IPS DF 6.9 (cell line): Measurements from ENCODE around the gene SRP14.
"Not testable (repeated sequence)": the region's sequence is repeated elsewhere in the genome, so short reads cannot be mapped to it uniquely, and the experiment has no call there.

Experiments
- DNase-seq: peaks from one replicate; pipeline ENCODE4 v3.0.0-alpha.2; 2013; ENCODE audit warnings: low read depth, low spot score
- H3K27ac ChIP-seq: one replicate; pipeline ENCODE4 v1.5.1; 2013; ENCODE audit warnings: low read length, control low read depth
- H3K27me3 ChIP-seq: 2 replicates; pipeline ENCODE4 v1.6.1; 2013; ENCODE audit warnings: mild to moderate bottlenecking, low read length; ENCODE audit not compliant: control insufficient read depth, insufficient read depth
- H3K36me3 ChIP-seq: 2 replicates; pipeline ENCODE4 v1.6.1; 2013; ENCODE audit warnings: low read length; ENCODE audit not compliant: control insufficient read depth, insufficient read depth
- H3K4me1 ChIP-seq: 2 replicates; pipeline ENCODE4 v1.6.1; 2013; ENCODE audit warnings: low read length; ENCODE audit not compliant: control insufficient read depth, insufficient read depth
- H3K4me3 ChIP-seq: 2 replicates; pipeline ENCODE4 v1.5.1; 2013; ENCODE audit warnings: mild to moderate bottlenecking, low read length
- H3K9me3 ChIP-seq: 2 replicates; pipeline ENCODE4 v1.6.1; 2013; ENCODE audit warnings: low read length, inconsistent platforms; ENCODE audit not compliant: control insufficient read depth, insufficient read depth
- WGBS: extraction: QIAGEN DNeasy Blood & Tissue Kit; methylation state at CpG from one replicate; pipeline ENCODE4 v1.1.7; 2013; ENCODE audit warnings: mixed read lengths, missing lambda C conversion rate; ENCODE audit not compliant: insufficient read length, insufficient coverage; 5-methylcytosine and 5-hydroxymethylcytosine counted together

SRP14 gene

GRCh38 chr15:40014390-40014789 lies 24.6 kb downstream of the SRP14 start:
- peaks cover 9% of the 10 kb centered on the region for H3K9me3 ChIP-seq
- H3K27me3 ChIP-seq = no peaks in the 10 kb centered on the region
- DNase-seq = no peak
- no CpG with 5 or more reads among the region's 3 CpGs for WGBS
- peaks cover 29% of the 10 kb centered on the region for H3K36me3 ChIP-seq
- no peak overlapping the region for H3K27ac ChIP-seq
- no peak overlapping the region for H3K4me3 ChIP-seq
- H3K4me1 ChIP-seq = no peaks in the 10 kb centered on the region

- not testable (repeated sequence) for H3K27ac ChIP-seq, H3K27me3 ChIP-seq, H3K4me3 ChIP-seq, H3K4me1 ChIP-seq, H3K9me3 ChIP-seq, DNase-seq
- peaks cover 28% of the 10 kb centered on the region for H3K36me3 ChIP-seq
- WGBS = no CpG with 5 or more reads among the region's 6 CpGs
These were observed 25.6 kb downstream of the SRP14 start for GRCh38 chr15:40013372-40013771.

DNA sequence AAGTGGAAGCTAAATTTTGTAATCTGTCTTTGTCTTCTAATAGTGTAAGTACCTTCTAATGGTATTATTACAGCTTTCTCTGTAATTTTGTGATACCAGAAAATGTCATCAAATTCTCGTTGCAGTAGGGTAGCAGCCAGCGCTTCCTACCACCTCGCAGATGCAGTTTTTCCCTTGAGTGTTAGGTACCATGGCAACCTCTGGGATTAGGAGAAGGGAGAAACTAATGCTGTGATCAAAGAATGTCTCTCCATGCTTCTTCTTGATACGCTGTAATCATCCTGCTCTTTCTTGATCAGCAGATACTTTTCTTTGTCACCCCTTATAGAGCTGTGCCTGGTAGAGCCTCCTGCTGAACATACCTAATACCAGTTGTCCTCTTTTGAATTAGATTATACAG lies 27.7 kb downstream of the SRP14 start:
- no peaks in the 10 kb centered on the region for H3K27me3 ChIP-seq
- no peak overlapping the region for H3K4me3 ChIP-seq
- no peak overlapping the region for H3K27ac ChIP-seq
- H3K4me1 ChIP-seq = no peaks in the 10 kb centered on the region
- peaks cover 9% of the 10 kb centered on the region for H3K9me3 ChIP-seq
- H3K36me3 ChIP-seq = peaks cover 36% of the 10 kb centered on the region
- WGBS = no CpG with 5 or more reads among the region's 4 CpGs
- DNase-seq = no peak

GRCh38 chr15:40010686-40011085 lies 28.3 kb downstream of the SRP14 start:
- Histone ChIP-seq H3K27ac (no peak overlapping the region), H3K4me1 (no peaks in the 10 kb centered on the region), H3K36me3 (peaks cover 34% of the 10 kb centered on the region), H3K27me3 (no peaks in the 10 kb centered on the region), H3K4me3 (no peak overlapping the region), H3K9me3 (peaks cover 9% of the 10 kb centered on the region)
- WGBS = no CpG with 5 or more reads among the region's 4 CpGs
- DNase-seq = no peak

- DNase-seq = no peak
- no peaks in the 10 kb centered on the region for H3K27me3 ChIP-seq
- H3K4me1 ChIP-seq = no peaks in the 10 kb centered on the region
- peaks cover 29% of the 10 kb centered on the region; the same call in 1 of the 2 replicates for H3K36me3 ChIP-seq
- H3K27ac ChIP-seq = no peak overlapping the region
- no CpG with 5 or more reads among the region's 3 CpGs for WGBS
- H3K9me3 ChIP-seq = no peaks in the 10 kb centered on the region; the same call in 1 of the 2 replicates
- H3K4me3 ChIP-seq = no peak overlapping the region
These were observed 30.8 kb downstream of the SRP14 start for GRCh38 chr15:40008061-40008765.

GRCh38 chr15:40006646-40007045 lies 32.3 kb downstream of the SRP14 start:
- DNase-seq = no peak
- no peaks in the 10 kb centered on the region for H3K4me1 ChIP-seq
- no CpG with 5 or more reads among the region's 2 CpGs for WGBS

DNA sequence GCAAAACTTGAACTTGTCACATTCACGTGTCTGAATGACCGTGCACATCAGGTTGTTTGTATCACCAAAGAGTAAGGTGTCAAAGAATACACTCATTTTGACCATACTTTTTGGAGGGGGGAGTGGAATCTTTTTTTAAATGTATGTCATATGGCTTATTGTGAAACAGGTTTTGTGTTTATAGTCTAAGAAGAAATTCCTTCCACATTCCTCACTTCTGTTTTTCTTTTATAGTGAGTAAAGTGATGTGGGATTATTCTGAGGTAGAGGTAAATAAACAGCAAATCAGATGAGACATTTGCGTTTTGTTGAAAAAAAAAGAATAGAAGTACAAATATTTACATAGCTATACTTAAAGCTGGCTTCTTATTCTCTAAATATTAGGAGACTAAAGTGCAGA lies 33.0 kb downstream of the SRP14 start:
- Histone ChIP-seq H3K9me3 (no peaks in the 10 kb centered on the region), H3K36me3 (peaks cover 30% of the 10 kb centered on the region; the same call in 1 of the 2 replicates), H3K27me3 (no peaks in the 10 kb centered on the region), H3K4me1 (no peaks in the 10 kb centered on the region), H3K4me3 (no peak overlapping the region), H3K27ac (no peak overlapping the region)
- no peak for DNase-seq
- no CpG with 5 or more reads among the region's 3 CpGs for WGBS

More at GRCh38 chr15:40006646-40007045, 32.3 kb downstream of the SRP14 start:
- H3K36me3 ChIP-seq = peaks cover 29% of the 10 kb centered on the region; the same call in 1 of the 2 replicates
- no peak overlapping the region for H3K4me3 ChIP-seq
- no peaks in the 10 kb centered on the region for H3K27me3 ChIP-seq
- no peaks in the 10 kb centered on the region for H3K9me3 ChIP-seq
- H3K27ac ChIP-seq = no peak overlapping the region

DNA sequence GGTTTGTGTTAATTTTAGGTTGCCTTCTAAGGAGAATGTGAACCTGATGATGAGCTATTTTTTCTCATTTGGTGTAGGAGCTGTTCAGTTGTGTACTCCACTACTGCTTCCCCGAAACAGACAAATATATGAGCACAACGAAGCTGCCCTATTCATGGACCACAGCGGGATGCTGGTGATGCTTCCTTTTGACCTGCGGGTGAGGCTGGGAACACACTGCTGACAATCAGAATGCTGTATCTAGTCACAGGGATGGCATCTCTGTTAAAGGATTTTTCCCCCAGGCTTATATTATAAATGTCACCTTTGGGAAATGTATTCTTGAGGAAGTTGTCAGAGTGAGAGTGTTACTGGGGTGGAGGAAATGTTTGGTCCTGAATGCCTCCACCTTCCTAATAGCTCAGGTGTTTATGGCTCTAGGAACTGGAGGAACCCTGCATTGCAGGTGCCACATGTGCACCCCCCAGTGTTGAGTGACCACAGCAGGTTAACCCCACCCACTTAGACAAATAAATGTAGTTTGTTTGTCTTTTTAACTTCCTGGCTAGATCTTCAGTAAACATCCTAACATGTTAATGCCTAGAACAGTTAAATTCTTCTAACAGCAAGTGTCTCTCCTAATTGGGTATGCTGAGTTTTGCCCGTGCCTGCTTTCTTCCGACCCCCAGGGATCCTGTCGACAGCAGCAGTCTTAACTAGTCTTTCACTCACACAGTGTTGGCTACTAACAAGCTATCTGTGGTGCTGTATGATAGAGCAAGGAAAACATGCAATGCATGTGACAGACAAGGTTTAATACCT lies 35.7 kb downstream of the SRP14 start:
- no peak for DNase-seq
- H3K9me3 ChIP-seq = no peaks in the 10 kb centered on the region
- no peaks in the 10 kb centered on the region for H3K27me3 ChIP-seq
- H3K4me1 ChIP-seq = no peaks in the 10 kb centered on the region
- no CpG with 5 or more reads among the region's 7 CpGs for WGBS
- H3K27ac ChIP-seq = no peak overlapping the region
- peaks cover 25% of the 10 kb centered on the region; the same call in 1 of the 2 replicates for H3K36me3 ChIP-seq
- no peak overlapping the region for H3K4me3 ChIP-seq

GRCh38 chr15:40002295-40002694 lies 36.7 kb downstream of the SRP14 start:
- Histone ChIP-seq H3K27me3 (no peaks in the 10 kb centered on the region), H3K4me1 (no peaks in the 10 kb centered on the region), H3K9me3 (no peaks in the 10 kb centered on the region), H3K4me3 (no peak overlapping the region), H3K27ac (no peak overlapping the region), H3K36me3 (peaks cover 18% of the 10 kb centered on the region; the same call in 1 of the 2 replicates)
- WGBS = no CpG with 5 or more reads among the region's 2 CpGs
- DNase-seq = no peak

GRCh38 chr15:39999538-40000200 lies 39.3 kb downstream of the SRP14 start:
- Histone ChIP-seq H3K27me3 (no peaks in the 10 kb centered on the region), H3K9me3 (no peaks in the 10 kb centered on the region), H3K4me3 (no peak overlapping the region), H3K4me1 (no peaks in the 10 kb centered on the region), H3K36me3 (peaks cover 20% of the 10 kb centered on the region; the same call in 1 of the 2 replicates), H3K27ac (no peak overlapping the region)
- no peak for DNase-seq
